A549 (cell line): ENCODE data around the gene RNF128. TPM values are rescaled to one million over a fixed set of nuclear protein-coding genes. Genes with fewer than 3 reads are reported as not detected.

Experiments
- ATAC-seq, 2 experiments: fragments of 200-7000 bp in 1 of 2; fragments of >200 bp in 1 of 2; cut with Nextera tagmentation in 1 of 2; cut with Tn5 transposase in 1 of 2; 3 replicates each; pipeline versions ENCODE4 v1.8.0 to v1.9.1; 2018 to 2020; ENCODE audit warnings: mild to moderate bottlenecking in 1 of 2, moderate library complexity in 1 of 2
- CTCF ChIA-PET: fragments of 300-600 bp; sonication (Branson Sonifier 250); formaldehyde crosslinking; extraction: SDS; loops from one replicate; lab custom pipeline; 2021; ENCODE audit warnings: antibody characterized with exemption, inconsistent platforms; lab: Yijun Ruan, JAX
- POLR2A ChIA-PET: fragments of 350-600 bp; formaldehyde crosslinking; extraction: SDS; loops from one replicate; lab custom pipeline; 2021; ENCODE audit warnings: antibody characterized with exemption, inconsistent platforms; lab: Yijun Ruan, JAX
- DNase-seq, 2 experiments: peaks; one replicate each; pipeline versions ENCODE4 v3.0.0 to v3.0.0-alpha.2; 2011 to 2016; ENCODE audit warnings: low read depth in 1 of 2, low spot score in 1 of 2
- FAIRE-seq: peaks from 2 replicates; lab custom pipeline; 2011; peaks lifted over from hg19 to GRCh38; lab: Jason Lieb, UNC
- H3K27ac ChIP-seq, 2 experiments: fragments of >200 bp; sonication (Bioruptor Twin); formaldehyde crosslinking; 3 replicates each; pipeline ENCODE4 v1.5.1; 2016 to 2017
- H3K4me1 ChIP-seq: fragments of >200 bp; sonication (Bioruptor Twin); formaldehyde crosslinking; 3 replicates; pipeline ENCODE4 v1.6.1; 2016
- H3K4me2 ChIP-seq: fragments of >200 bp; sonication (Bioruptor Twin); formaldehyde crosslinking; 3 replicates; pipeline ENCODE4 v1.6.1; 2016
- H3K4me3 ChIP-seq: fragments of >200 bp; sonication (Bioruptor Twin); formaldehyde crosslinking; 3 replicates; pipeline ENCODE4 v1.5.1; 2016
- H3K9me3 ChIP-seq: fragments of >200 bp; sonication (Bioruptor Twin); formaldehyde crosslinking; 3 replicates; pipeline ENCODE4 v1.6.1; 2016
- CEBPB ChIP-seq, 2 experiments: fragments of >200 bp in 1 of 2; sonication (Bioruptor Twin) in 1 of 2; formaldehyde crosslinking in 1 of 2; IDR thresholded peaks; 2 replicates each; pipeline ENCODE4 v1.6.1; 2012 to 2016
- CHD2 ChIP-seq: fragments of 150-350 bp; IDR thresholded peaks from 2 replicates; pipeline ENCODE4 v1.6.1; 2014; ENCODE audit warnings: low read length; ENCODE audit not compliant: partially characterized antibody
- EHF ChIP-seq: fragments of 250-450 bp; sonication (Bioruptor Pico); IDR thresholded peaks from 2 replicates; pipeline ENCODE4 v1.5.0; 2020; ENCODE audit warnings: mild to moderate bottlenecking
- FOXS1 ChIP-seq: fragments of 250-450 bp; sonication (Bioruptor Pico); IDR thresholded peaks from 2 replicates; pipeline ENCODE4 v1.5.0; 2020; ENCODE audit warnings: mild to moderate bottlenecking, moderate library complexity
- HMGXB4 ChIP-seq: fragments of 250-450 bp; sonication (Bioruptor Pico); IDR thresholded peaks from 2 replicates; pipeline ENCODE4 v1.5.0; 2021; ENCODE audit warnings: mild to moderate bottlenecking, moderate library complexity, borderline replicate concordance
- HOXA7 ChIP-seq: fragments of 250-450 bp; sonication (Bioruptor Pico); IDR thresholded peaks from 2 replicates; pipeline ENCODE4 v1.5.0; 2020; ENCODE audit warnings: mild to moderate bottlenecking, moderate library complexity
- HOXB13 ChIP-seq: fragments of 250-450 bp; sonication (Bioruptor Pico); IDR thresholded peaks from 2 replicates; pipeline ENCODE4 v1.5.0; 2020; ENCODE audit warnings: low read depth, mild to moderate bottlenecking, moderate library complexity
- HOXB5 ChIP-seq: fragments of 250-450 bp; sonication (Bioruptor Pico); IDR thresholded peaks from 2 replicates; pipeline ENCODE4 v1.5.0; 2020; ENCODE audit warnings: mild to moderate bottlenecking, moderate library complexity
- JUN ChIP-seq, 2 experiments: fragments of >200 bp; sonication (Bioruptor Twin); formaldehyde crosslinking; IDR thresholded peaks; 2 replicates in 1 of 2; 3 replicates in 1 of 2; pipeline ENCODE4 v1.6.1; 2016 to 2017
- JUNB ChIP-seq: fragments of >200 bp; sonication (Bioruptor Twin); formaldehyde crosslinking; IDR thresholded peaks from 2 replicates; pipeline ENCODE4 v1.6.1; 2016
- MAFK ChIP-seq: fragments of 450-650 bp; IDR thresholded peaks from 2 replicates; pipeline ENCODE4 v1.6.1; 2014; ENCODE audit not compliant: partially characterized antibody
- NFE2L2 ChIP-seq: fragments of 150-350 bp; conservative IDR thresholded peaks from 2 replicates; pipeline ENCODE4 v1.6.1; 2014; ENCODE audit warnings: low read length
- NR3C1 ChIP-seq: fragments of >200 bp; sonication (Bioruptor Twin); formaldehyde crosslinking; IDR thresholded peaks from 3 replicates; pipeline ENCODE4 v1.6.1; 2017
- PBX3 ChIP-seq: IDR thresholded peaks from 2 replicates; pipeline ENCODE4 v1.6.1; 2012
- PHF8 ChIP-seq: fragments of 200-600 bp; sonication (generic); IDR thresholded peaks from 2 replicates; pipeline ENCODE4 v1.6.1; 2016; ENCODE audit warnings: low read depth, mild to moderate bottlenecking, antibody characterized with exemption, moderate library complexity, borderline replicate concordance
- POLR2A ChIP-seq: IDR thresholded peaks from 2 replicates; pipeline ENCODE4 v1.6.1; 2012; ENCODE audit warnings: mild to moderate bottlenecking, low read length
- POLR2AphosphoS2 ChIP-seq: conservative IDR thresholded peaks from 2 replicates; pipeline ENCODE4 v1.6.1; 2012; ENCODE audit warnings: low read length, improper control_type of control experiment, inconsistent platforms
- RAD21 ChIP-seq, 2 experiments: fragments of >200 bp in 1 of 2; sonication (Bioruptor Twin) in 1 of 2; formaldehyde crosslinking in 1 of 2; IDR thresholded peaks in 1 of 2; conservative IDR thresholded peaks in 1 of 2; 2 replicates in 1 of 2; 3 replicates in 1 of 2; pipeline ENCODE4 v1.6.1; 2012 to 2018; ENCODE audit warnings: inconsistent platforms in 1 of 2
- RFX5 ChIP-seq: fragments of 450-650 bp; IDR thresholded peaks from 2 replicates; pipeline ENCODE4 v1.7.1; 2014; ENCODE audit warnings: antibody characterized with exemption, mild to moderate bottlenecking, moderate library complexity
- SREBF2 ChIP-seq: fragments of 450-650 bp; IDR thresholded peaks from 2 replicates; pipeline ENCODE4 v1.6.1; 2014; ENCODE audit warnings: mild to moderate bottlenecking, moderate library complexity
- TFCP2L1 ChIP-seq: fragments of 250-450 bp; sonication (Bioruptor Pico); IDR thresholded peaks from 2 replicates; pipeline ENCODE4 v1.5.0; 2021; ENCODE audit warnings: mild to moderate bottlenecking
- TP53 ChIP-seq: fragments of 250-450 bp; sonication (Bioruptor Pico); IDR thresholded peaks from 2 replicates; pipeline ENCODE4 v1.5.0; 2021; ENCODE audit warnings: mild to moderate bottlenecking, moderate library complexity
- ZC3H11A ChIP-seq: fragments of 450-650 bp; IDR thresholded peaks from 2 replicates; pipeline ENCODE4 v1.6.1; 2014; ENCODE audit warnings: antibody characterized with exemption, mild to moderate bottlenecking
- ZNF302 ChIP-seq: fragments of 250-450 bp; sonication (Bioruptor Pico); IDR thresholded peaks from 2 replicates; pipeline ENCODE4 v1.9.0; 2021; ENCODE audit warnings: inconsistent platforms, mild to moderate bottlenecking, moderate library complexity
- whole genome bisulfite sequencing: methylation state at CpG from one replicate; pipeline ENCODE4 v1.1.6; 2017; ENCODE audit errors: missing lambda C conversion rate; 5-methylcytosine and 5-hydroxymethylcytosine counted together
- polyA plus RNA-seq, 4 experiments: library from polyadenylated mRNA; depleted of rRNA in 3 of 4; stranded (reverse); fragments of >200 nt; fragmentation: RNase III in 1 of 4; extraction: RNeasy Plus Mini Kit Qiagen cat#74134 plus additional on column Dnase treatment in 1 of 4; gene quantifications; 2 replicates in 3 of 4; 3 replicates in 1 of 4; pipeline ENCODE4 v1.2.3, GENCODE V29; 2011 to 2017
- TF ChIP-seq, protein P1 (sequence below): IDR thresholded peaks from 2 replicates; pipeline ENCODE4 v1.6.1; 2012
- TF ChIP-seq, protein P2 (sequence below): fragments of 150-350 bp; IDR thresholded peaks from 2 replicates; pipeline ENCODE4 v1.6.1; 2014; ENCODE audit warnings: low read depth, mild to moderate bottlenecking, low read length
- TF ChIP-seq, protein P3 (sequence below): fragments of >200 bp; sonication (Bioruptor Twin); formaldehyde crosslinking; IDR thresholded peaks from 3 replicates; pipeline ENCODE4 v1.5.1; 2016
- TF ChIP-seq, protein P4 (sequence below): fragments of >200 bp; sonication (Bioruptor Twin); formaldehyde crosslinking; IDR thresholded peaks from 3 replicates; pipeline ENCODE4 v1.6.1; 2016

The RNF128 gene
- polyA plus RNA-seq, 2 of the 4 experiments (the other 2 are of a cell fraction): 0.22 to 0.28 TPM

- no peaks in the 10 kb centered on the region for H3K4me1 ChIP-seq
- FAIRE-seq: no peak
- DNase-seq: no peak
- no peak overlapping the region for H3K4me2 ChIP-seq
- 57% methylated on average over 3 of the region's 3 CpGs for WGBS
- H3K4me3 ChIP-seq: no peak overlapping the region
- ChIA-PET CTCF (interaction anchor here (1.5 to 6.1 kb wide), 2 partner anchors 265 to 270 kb away, joined by 3 to 27 read pairs; no protein-coding TSS in a partner anchor), POLR2A (no interaction called here)
- no peak overlapping the region for H3K27ac ChIP-seq
- no peak for ATAC-seq
- H3K9me3 ChIP-seq: no peaks in the 10 kb centered on the region
- no peak for TF ChIP-seq RFX5
- no peak for TF ChIP-seq HOXB13 (CRISPR knock-in tag)
- no peak for TF ChIP-seq EHF (CRISPR knock-in tag)
- TF ChIP-seq TP53 (CRISPR knock-in tag): no peak
- no peak for TF ChIP-seq POLR2AphosphoS2
- TF ChIP-seq, protein P1, sequence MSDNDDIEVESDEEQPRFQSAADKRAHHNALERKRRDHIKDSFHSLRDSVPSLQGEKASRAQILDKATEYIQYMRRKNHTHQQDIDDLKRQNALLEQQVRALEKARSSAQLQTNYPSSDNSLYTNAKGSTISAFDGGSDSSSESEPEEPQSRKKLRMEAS: no peak
- TF ChIP-seq CHD2: no peak
- no peak for TF ChIP-seq HOXA7 (CRISPR knock-in tag)
- TF ChIP-seq, protein P2, sequence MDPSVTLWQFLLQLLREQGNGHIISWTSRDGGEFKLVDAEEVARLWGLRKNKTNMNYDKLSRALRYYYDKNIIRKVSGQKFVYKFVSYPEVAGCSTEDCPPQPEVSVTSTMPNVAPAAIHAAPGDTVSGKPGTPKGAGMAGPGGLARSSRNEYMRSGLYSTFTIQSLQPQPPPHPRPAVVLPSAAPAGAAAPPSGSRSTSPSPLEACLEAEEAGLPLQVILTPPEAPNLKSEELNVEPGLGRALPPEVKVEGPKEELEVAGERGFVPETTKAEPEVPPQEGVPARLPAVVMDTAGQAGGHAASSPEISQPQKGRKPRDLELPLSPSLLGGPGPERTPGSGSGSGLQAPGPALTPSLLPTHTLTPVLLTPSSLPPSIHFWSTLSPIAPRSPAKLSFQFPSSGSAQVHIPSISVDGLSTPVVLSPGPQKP: no peak
- no peak for TF ChIP-seq POLR2A
- TF ChIP-seq PBX3: no peak
- TF ChIP-seq JUN (IDR thresholded peaks at IDR 0.05): no peak
- TF ChIP-seq JUNB: no peak
- no peak for TF ChIP-seq HMGXB4 (CRISPR knock-in tag)
- TF ChIP-seq ZNF302 (CRISPR knock-in tag): no peak
- no peak for TF ChIP-seq TFCP2L1
Observed at GRCh38 chrX:106751407-106751806, 24.9 kb downstream of the RNF128 start.

- no peaks in the 10 kb centered on the region for H3K4me1 ChIP-seq
- peak in 1 of 2 experiments; percentile 4 for DNase-seq
- no peak overlapping the region for H3K27ac ChIP-seq
- H3K4me3 ChIP-seq: no peak overlapping the region
- TF ChIP-seq NFE2L2 (no peak), HOXA7 (CRISPR knock-in tag) (no peak), FOXS1 (CRISPR knock-in tag) (no peak), HOXB5 (no peak), PHF8 (no peak), NR3C1 (no peak), CEBPB (IDR thresholded peaks at IDR 0.05) (no peak), MAFK (no peak), RAD21 (conservative IDR thresholded peaks at IDR 0.05 in 1 of 2, IDR thresholded peaks at IDR 0.05 in 1 of 2) (peak; percentile 47 to 54; a peak in 2 of 5 replicates), ZC3H11A (no peak), HMGXB4 (CRISPR knock-in tag) (no peak), SREBF2 (no peak)
- TF ChIP-seq, protein P3, sequence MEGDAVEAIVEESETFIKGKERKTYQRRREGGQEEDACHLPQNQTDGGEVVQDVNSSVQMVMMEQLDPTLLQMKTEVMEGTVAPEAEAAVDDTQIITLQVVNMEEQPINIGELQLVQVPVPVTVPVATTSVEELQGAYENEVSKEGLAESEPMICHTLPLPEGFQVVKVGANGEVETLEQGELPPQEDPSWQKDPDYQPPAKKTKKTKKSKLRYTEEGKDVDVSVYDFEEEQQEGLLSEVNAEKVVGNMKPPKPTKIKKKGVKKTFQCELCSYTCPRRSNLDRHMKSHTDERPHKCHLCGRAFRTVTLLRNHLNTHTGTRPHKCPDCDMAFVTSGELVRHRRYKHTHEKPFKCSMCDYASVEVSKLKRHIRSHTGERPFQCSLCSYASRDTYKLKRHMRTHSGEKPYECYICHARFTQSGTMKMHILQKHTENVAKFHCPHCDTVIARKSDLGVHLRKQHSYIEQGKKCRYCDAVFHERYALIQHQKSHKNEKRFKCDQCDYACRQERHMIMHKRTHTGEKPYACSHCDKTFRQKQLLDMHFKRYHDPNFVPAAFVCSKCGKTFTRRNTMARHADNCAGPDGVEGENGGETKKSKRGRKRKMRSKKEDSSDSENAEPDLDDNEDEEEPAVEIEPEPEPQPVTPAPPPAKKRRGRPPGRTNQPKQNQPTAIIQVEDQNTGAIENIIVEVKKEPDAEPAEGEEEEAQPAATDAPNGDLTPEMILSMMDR: peak; percentile 32; the same call in 2 of the 3 replicates
- TF ChIP-seq, protein P4, sequence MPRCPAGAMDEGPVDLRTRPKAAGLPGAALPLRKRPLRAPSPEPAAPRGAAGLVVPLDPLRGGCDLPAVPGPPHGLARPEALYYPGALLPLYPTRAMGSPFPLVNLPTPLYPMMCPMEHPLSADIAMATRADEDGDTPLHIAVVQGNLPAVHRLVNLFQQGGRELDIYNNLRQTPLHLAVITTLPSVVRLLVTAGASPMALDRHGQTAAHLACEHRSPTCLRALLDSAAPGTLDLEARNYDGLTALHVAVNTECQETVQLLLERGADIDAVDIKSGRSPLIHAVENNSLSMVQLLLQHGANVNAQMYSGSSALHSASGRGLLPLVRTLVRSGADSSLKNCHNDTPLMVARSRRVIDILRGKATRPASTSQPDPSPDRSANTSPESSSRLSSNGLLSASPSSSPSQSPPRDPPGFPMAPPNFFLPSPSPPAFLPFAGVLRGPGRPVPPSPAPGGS: no peak
- ATAC-seq: no peak
- no peaks in the 10 kb centered on the region for H3K9me3 ChIP-seq
- CTCF ChIA-PET: interaction anchor here (1.5 to 6.1 kb wide), 2 partner anchors 266 to 271 kb away, joined by 3 to 27 read pairs; no protein-coding TSS in a partner anchor
- H3K4me2 ChIP-seq: no peak overlapping the region
- FAIRE-seq: no peak
- POLR2A ChIA-PET: no interaction called here
- WGBS: 29% methylated on average over 1 of the region's 1 CpG
Observed at GRCh38 chrX:106752101-106752678, 25.7 kb downstream of the RNF128 start.
